HepG2 (cell line): ENCODE data around the gene GLIPR1L1. TPM values are rescaled to one million over a fixed set of nuclear protein-coding genes. Genes with fewer than 3 reads are reported as not detected.

Experiments
- ATAC-seq: fragments of 200-7000 bp; cut with Tn5 transposase; 3 replicates; pipeline ENCODE4 v1.9.1; 2020; ENCODE audit warnings: mild to moderate bottlenecking, moderate library complexity
- BruUV-seq: library from RNA; stranded (reverse); fragments of 400-500 nt; replicated peaks from 2 replicates; lab custom pipeline; 2021; lab: Mats Ljungman, UMichigan
- CTCF ChIA-PET: fragments of 300-600 bp; formaldehyde crosslinking; extraction: SDS; loops from one replicate; lab custom pipeline; 2021; ENCODE audit warnings: low total read pairs, inconsistent platforms, low intra/inter-chr PET ratio; lab: Yijun Ruan, JAX
- POLR2A ChIA-PET: fragments of 350-600 bp; sonication (Branson Sonifier 250); formaldehyde crosslinking; loops from one replicate; lab custom pipeline; 2020; ENCODE audit warnings: antibody characterized with exemption, inconsistent platforms; lab: Yijun Ruan, JAX
- DNase-seq: peaks from one replicate; pipeline ENCODE4 v3.0.0-alpha.2; 2015; ENCODE audit warnings: low spot score
- FAIRE-seq: peaks from 3 replicates; lab custom pipeline; 2011; peaks lifted over from hg19 to GRCh38; lab: Jason Lieb, UNC
- H2AFZ ChIP-seq: one replicate; pipeline ENCODE4 v1.6.1; 2011; ENCODE audit warnings: low read length, inconsistent platforms
- H3K27ac ChIP-seq: fragments of 300-600 bp; 3 replicates; pipeline ENCODE4 v1.8.0; 2011; ENCODE audit warnings: mixed run types, mild to moderate bottlenecking, mixed read lengths, low read length, inconsistent platforms; ENCODE audit not compliant: insufficient read depth; ENCODE audit errors: extremely low read length
- H3K27me3 ChIP-seq, 2 experiments: fragments of 200-600 bp in 1 of 2; 2 replicates in 1 of 2; 3 replicates in 1 of 2; pipeline versions ENCODE4 v1.6.0 to v1.8.0; 2011; ENCODE audit warnings: low read length in 2 of 2, mild to moderate bottlenecking in 2 of 2, moderate library complexity in 2 of 2, inconsistent platforms in 1 of 2; ENCODE audit not compliant: insufficient read depth in 2 of 2, control insufficient read depth in 1 of 2
- H3K36me3 ChIP-seq, 2 experiments: fragments of 200-600 bp in 1 of 2; replicated peaks in 1 of 2; 2 replicates in 1 of 2; 3 replicates in 1 of 2; pipeline versions ENCODE4 v1.5.1 to v1.8.0; 2011; ENCODE audit warnings: low read length in 2 of 2, inconsistent platforms in 1 of 2; ENCODE audit not compliant: insufficient read depth in 2 of 2, control insufficient read depth in 1 of 2
- H3K4me1 ChIP-seq: 2 replicates; pipeline ENCODE4 v1.5.1; 2012; ENCODE audit warnings: low read length, inconsistent platforms; ENCODE audit not compliant: insufficient read depth
- H3K4me2 ChIP-seq: 2 replicates; pipeline ENCODE4 v1.6.0; 2011; ENCODE audit warnings: low read depth, low read length, inconsistent platforms
- H3K4me3 ChIP-seq, 3 experiments: fragments of 200-600 bp in 1 of 3; sonication (generic), shearing (Covaris generic) in 1 of 3; replicated peaks in 1 of 3; 2 replicates each; pipeline ENCODE4 v1.5.1; 2011 to 2016; ENCODE audit warnings: low read length in 3 of 3, inconsistent platforms in 2 of 3, low read depth in 2 of 3, mild to moderate bottlenecking in 2 of 3, control low read depth in 1 of 3, mixed read lengths in 1 of 3; ENCODE audit not compliant: insufficient read depth in 1 of 3
- H3K79me2 ChIP-seq: one replicate; pipeline ENCODE4 v1.6.1; 2011; ENCODE audit warnings: low read length, inconsistent platforms; ENCODE audit not compliant: insufficient read depth
- H3K9ac ChIP-seq: 2 replicates; pipeline ENCODE4 v1.6.0; 2011; ENCODE audit warnings: mild to moderate bottlenecking, low read depth, low read length, inconsistent platforms; ENCODE audit not compliant: insufficient read depth
- H3K9me3 ChIP-seq: 2 replicates; pipeline ENCODE4 v1.5.1; 2012; ENCODE audit warnings: mild to moderate bottlenecking, low read length
- H4K20me1 ChIP-seq: 2 replicates; pipeline ENCODE4 v1.6.0; 2011; ENCODE audit warnings: inconsistent platforms, mild to moderate bottlenecking, low read length, moderate library complexity; ENCODE audit not compliant: insufficient read depth
- CBX1 ChIP-seq: IDR thresholded peaks from one replicate; pipeline ENCODE4 v1.6.1; 2016; ENCODE audit warnings: antibody characterized with exemption, low read depth
- HOXD1 ChIP-seq: sonication (generic); formaldehyde crosslinking; IDR thresholded peaks from 2 replicates; pipeline ENCODE4 v1.5.0; 2020; ENCODE audit warnings: missing genetic modification reagents
- MATR3 ChIP-seq: sonication (generic); formaldehyde crosslinking; IDR thresholded peaks from 2 replicates; pipeline ENCODE4 v1.4.0; 2020; ENCODE audit warnings: missing genetic modification reagents
- MED8 ChIP-seq: sonication (generic); formaldehyde crosslinking; IDR thresholded peaks from 2 replicates; pipeline ENCODE4 v1.8.1; 2023; ENCODE audit warnings: mild to moderate bottlenecking, missing genetic modification reagents; ENCODE audit not compliant: insufficient replicate concordance
- PHF8 ChIP-seq: sonication (generic); formaldehyde crosslinking; IDR thresholded peaks from 2 replicates; pipeline ENCODE4 v1.5.0; 2020; ENCODE audit warnings: missing genetic modification reagents
- SMAD1 ChIP-seq: sonication (generic); formaldehyde crosslinking; IDR thresholded peaks from 2 replicates; pipeline ENCODE4 v1.4.0; 2020; ENCODE audit warnings: missing genetic modification reagents, low read depth, mild to moderate bottlenecking, borderline replicate concordance
- SP4 ChIP-seq: sonication (generic); formaldehyde crosslinking; IDR thresholded peaks from 2 replicates; pipeline ENCODE4 v1.8.1; 2023; ENCODE audit warnings: mild to moderate bottlenecking, missing genetic modification reagents
- ZNF235 ChIP-seq: sonication (generic); formaldehyde crosslinking; IDR thresholded peaks from 2 replicates; pipeline ENCODE4 v1.8.1; 2023; ENCODE audit warnings: mild to moderate bottlenecking, missing genetic modification reagents, borderline replicate concordance
- ZSCAN22 ChIP-seq: sonication (generic); formaldehyde crosslinking; IDR thresholded peaks from 2 replicates; pipeline ENCODE4 v1.4.0; 2020; ENCODE audit warnings: mild to moderate bottlenecking, missing genetic modification reagents
- WGBS: methylation state at CpG from one replicate; pipeline ENCODE4 v1.1.6; 2017; ENCODE audit warnings: low lambda C conversion rate; 5-methylcytosine and 5-hydroxymethylcytosine counted together
- in situ Hi-C: cut with HindIII; loops from 2 replicates; pipeline ENCODE4 v1.10.0; 2017; ENCODE audit warnings: low pct_unique_long_range_greater_than_20kb; ENCODE audit not compliant: extremely low pct_ligation_motif_present
- intact Hi-C: fragments of 100-400 bp; cut with micrococcal nuclease; formaldehyde crosslinking; loops from one replicate; pipeline ENCODE4 v1.10.0; 2022; ENCODE audit not compliant: unreplicated experiment
- polyA plus RNA-seq, 8 experiments: library from polyadenylated mRNA; depleted of rRNA in 3 of 8; stranded (reverse) in 7 of 8; unstranded in 1 of 8; fragments of >200 nt; fragmentation: Illumina TruSeq in 4 of 8; extraction: Trizol in 4 of 8; gene quantifications; 2 replicates each; pipeline versions ENCODE4 v1.2.1 to v1.2.3, GENCODE V29; 2011 to 2016; ENCODE audit warnings: low read depth in 4 of 8, missing spikeins in 1 of 8, mixed read lengths in 1 of 8; ENCODE audit not compliant: insufficient read depth in 1 of 8
- total RNA-seq, 5 experiments: library from RNA; depleted of rRNA; stranded (reverse); fragments of >200 nt; fragmentation: Illumina TruSeq; extraction: Trizol; gene quantifications; 2 replicates each; pipeline ENCODE4 v1.2.3, GENCODE V29; 2016; ENCODE audit warnings: low read depth in 1 of 5
- TF ChIP-seq, protein P1 (sequence below): sonication (generic); formaldehyde crosslinking; IDR thresholded peaks from 2 replicates; pipeline ENCODE4 v1.4.0; 2020; ENCODE audit warnings: missing genetic modification reagents, borderline replicate concordance

GLIPR1L1 gene
- total and polyA plus RNA-seq, 2 of the 13 experiments (the other 11 are each of a cell fraction or from before 2014, with no cell fraction given): not detected

DNA sequence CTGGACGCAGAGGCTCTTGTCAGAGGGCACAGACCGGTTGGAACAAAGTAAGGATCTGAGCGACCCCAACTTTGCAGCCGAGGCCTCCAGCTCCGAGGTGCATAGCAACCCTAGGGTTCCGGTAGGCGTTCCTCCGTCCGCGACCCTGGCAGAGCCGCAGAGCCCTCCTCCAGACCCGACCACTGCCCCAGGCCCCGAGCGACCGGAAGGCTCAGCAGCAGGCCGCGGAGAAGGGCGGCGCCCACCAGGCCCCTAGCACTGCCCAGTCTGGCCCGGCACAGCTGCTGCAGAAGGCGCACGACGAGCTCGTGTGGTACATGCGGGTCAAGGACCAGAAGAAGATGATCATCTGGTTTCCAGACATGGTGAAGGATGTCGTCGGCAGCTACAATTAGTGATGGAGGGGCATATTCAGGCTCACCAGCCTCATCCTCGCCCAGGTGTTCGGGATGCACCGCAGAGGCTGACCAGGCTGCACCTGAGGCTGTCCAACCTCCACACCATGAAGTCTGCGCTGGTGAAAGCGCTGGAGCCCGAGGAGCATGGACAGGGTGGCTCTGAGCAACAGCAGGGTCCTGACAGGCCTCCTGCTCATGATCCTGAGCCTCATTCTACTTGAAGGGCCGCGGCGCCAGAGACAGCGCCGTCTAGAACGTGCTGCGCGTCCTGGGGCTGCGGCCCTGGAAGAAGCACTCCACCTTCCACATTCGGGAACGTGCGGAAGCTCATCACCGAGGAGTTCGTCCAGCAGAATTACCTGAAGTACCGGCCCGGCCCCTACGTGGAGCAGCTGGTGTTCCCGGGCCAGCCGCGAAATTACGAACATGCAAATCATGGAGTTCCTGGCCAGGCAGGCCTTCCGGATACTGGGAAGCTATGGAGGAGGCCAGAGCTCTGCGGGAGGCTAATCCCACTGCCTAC is 28.8 kb upstream of the GLIPR1L1 start:
- Histone ChIP-seq H3K36me3 (no peaks in the 10 kb centered on the region), H3K9me3 (no peaks in the 10 kb centered on the region), H4K20me1 (no peaks in the 10 kb centered on the region), H2AFZ (no peak overlapping the region), H3K4me2 (no peak overlapping the region), H3K27ac (no peak overlapping the region), H3K4me3 (no peak overlapping the region), H3K79me2 (no peaks in the 10 kb centered on the region), H3K27me3 (no peaks in the 10 kb centered on the region), H3K9ac (no peak overlapping the region), H3K4me1 (no peaks in the 10 kb centered on the region)
- TF ChIP-seq HOXD1 (no peak), SMAD1 (no peak), CBX1 (no peak), SP4 (CRISPR knock-in tag) (no peak), PHF8 (CRISPR knock-in tag) (no peak), MATR3 (no peak), ZSCAN22 (CRISPR knock-in tag) (no peak), MED8 (CRISPR knock-in tag) (no peak), ZNF235 (no peak)
- TF ChIP-seq, protein P1, sequence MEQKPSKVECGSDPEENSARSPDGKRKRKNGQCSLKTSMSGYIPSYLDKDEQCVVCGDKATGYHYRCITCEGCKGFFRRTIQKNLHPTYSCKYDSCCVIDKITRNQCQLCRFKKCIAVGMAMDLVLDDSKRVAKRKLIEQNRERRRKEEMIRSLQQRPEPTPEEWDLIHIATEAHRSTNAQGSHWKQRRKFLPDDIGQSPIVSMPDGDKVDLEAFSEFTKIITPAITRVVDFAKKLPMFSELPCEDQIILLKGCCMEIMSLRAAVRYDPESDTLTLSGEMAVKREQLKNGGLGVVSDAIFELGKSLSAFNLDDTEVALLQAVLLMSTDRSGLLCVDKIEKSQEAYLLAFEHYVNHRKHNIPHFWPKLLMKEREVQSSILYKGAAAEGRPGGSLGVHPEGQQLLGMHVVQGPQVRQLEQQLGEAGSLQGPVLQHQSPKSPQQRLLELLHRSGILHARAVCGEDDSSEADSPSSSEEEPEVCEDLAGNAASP (CRISPR knock-in tag): no peak
- 73% methylated on average over 37 of the region's 56 CpGs for WGBS
- ATAC-seq (no peak), FAIRE-seq (no peak), DNase-seq (no peak)
- no TSS peak for BruUV-seq
- ChIA-PET CTCF (no interaction called here), POLR2A (no interaction called here)
- intact Hi-C loops: no loop called here
- in situ Hi-C loops: no loop called here
